ENCODE measurements around the gene GRIK2. TPM values are rescaled to one million over a fixed set of nuclear protein-coding genes. Genes with fewer than 3 reads are reported as not detected.
A peak's percentile ranks its signal among the peaks of the same experiment; 100 is the strongest.

The GRIK2 gene
- total and polyA plus RNA-seq, 8 donors, result 0.61 to 3.5 (median 2.4) TPM

GRCh38 chr6:101847690-101848089 lies 454.2 kb downstream of the GRIK2 start:
- no peak for ATAC-seq
- Histone ChIP-seq H3K36me3 (no peaks in the 10 kb centered on the region), H3K27me3 (no peaks in the 10 kb centered on the region), H3K4me3 (no peak overlapping the region), H3K9me3 (no peaks in the 10 kb centered on the region), H3K4me1 (no peaks in the 10 kb centered on the region), H3K27ac (no peak overlapping the region)
- DNase-seq, result no peak
- intact Hi-C loops (cut with DNase I), result no loop called here
- 30 to 32% methylated on average over 3 of the region's 3 CpGs for WGBS, 2 donors
- no peak for FAIRE-seq
- no peak for TF ChIP-seq CTCF (IDR thresholded peaks at IDR 0.05)

GRCh38 chr6:101851911-101852310 lies 458.4 kb downstream of the GRIK2 start:
- FAIRE-seq, result no peak
- 49 to 50% methylated on average over 1 of the region's 1 CpG for WGBS, 2 donors
- no peak for TF ChIP-seq CTCF (IDR thresholded peaks at IDR 0.05)

GRCh38 chr6:101853231-101854085 lies 459.9 kb downstream of the GRIK2 start:
- Histone ChIP-seq H3K27ac (no peak overlapping the region), H3K9me3 (no peaks in the 10 kb centered on the region), H3K27me3 (no peaks in the 10 kb centered on the region), H3K4me1 (no peaks in the 10 kb centered on the region), H3K4me3 (no peak overlapping the region), H3K36me3 (no peaks in the 10 kb centered on the region)
- intact Hi-C loops (cut with DNase I), result no loop called here
- FAIRE-seq (no peak), ATAC-seq (no peak), DNase-seq (no peak)
- 84 to 89% methylated on average over 3 of the region's 3 CpGs for WGBS, 2 donors
- no peak for TF ChIP-seq CTCF (IDR thresholded peaks at IDR 0.05)

More at GRCh38 chr6:101851911-101852310, 458.4 kb downstream of the GRIK2 start:
- Histone ChIP-seq H3K27ac (no peak overlapping the region), H3K9me3 (no peaks in the 10 kb centered on the region), H3K36me3 (no peaks in the 10 kb centered on the region), H3K4me1 (no peaks in the 10 kb centered on the region), H3K27me3 (no peaks in the 10 kb centered on the region), H3K4me3 (no peak overlapping the region)
- DNase-seq (no peak), ATAC-seq (no peak)
- intact Hi-C loops (cut with DNase I), result no loop called here

GRCh38 chr6:101876431-101876830 lies 482.9 kb downstream of the GRIK2 start:
- DNase-seq (no peak), ATAC-seq (no peak), FAIRE-seq (no peak)
- intact Hi-C loops (cut with DNase I), result no loop called here
- H3K9me3 ChIP-seq, result no peaks in the 10 kb centered on the region
- H3K4me3 ChIP-seq, result no peak overlapping the region
- TF ChIP-seq CTCF (IDR thresholded peaks at IDR 0.05), result no peak
- no peaks in the 10 kb centered on the region for H3K36me3 ChIP-seq
- H3K27me3 ChIP-seq, result no peaks in the 10 kb centered on the region
- H3K4me1 ChIP-seq, result no peaks in the 10 kb centered on the region
- H3K27ac ChIP-seq, result no peak overlapping the region

GRCh38 chr6:101878554-101879276 lies 485.2 kb downstream of the GRIK2 start:
- FAIRE-seq, result no peak
- Histone ChIP-seq H3K4me1 (no peaks in the 10 kb centered on the region), H3K9me3 (no peaks in the 10 kb centered on the region), H3K4me3 (no peak overlapping the region), H3K27me3 (no peaks in the 10 kb centered on the region), H3K27ac (no peak overlapping the region), H3K36me3 (no peaks in the 10 kb centered on the region)
- DNase-seq, result no peak
- WGBS, 2 donors, result 38 to 39% methylated on average over 7 of the region's 7 CpGs
- TF ChIP-seq CTCF (IDR thresholded peaks at IDR 0.05), result no peak
- ATAC-seq, result peak in 1 of 4 donors; percentile 17
- intact Hi-C loops (cut with DNase I), result no loop called here

Measured in pancreas (tissue), 10 donors.